ENCODE results near the gene MAGI1.

MAGI1 gene

GRCh38 chr3:65819896-65820295, 218.8 kb downstream of the MAGI1 start:
- H3K27ac ChIP-seq (replicated peaks), result no peak overlapping the region
- no peaks in the 10 kb centered on the region for H3K27me3 ChIP-seq (ENCODE audit: insufficient read depth, poor library complexity, severe bottlenecking)
- H3K4me3 ChIP-seq (replicated peaks; ENCODE audit: insufficient read depth, low read length), result no peak overlapping the region
- DNase-seq (ENCODE audit: low read depth in 1 of 2, low spot score in 1 of 2), result no peak
- TF ChIP-seq SPI1 (IDR thresholded peaks at IDR 0.05; ENCODE audit: borderline replicate concordance, low read depth) (no peak), REST (IDR thresholded peaks at IDR 0.05; ENCODE audit: insufficient replicate concordance, low read depth) (no peak), GABPA (IDR thresholded peaks at IDR 0.05; ENCODE audit: low read depth) (no peak), POLR2AphosphoS5 (IDR thresholded peaks at IDR 0.05; ENCODE audit: low read depth) (no peak), CTCF (IDR thresholded peaks at IDR 0.05; ENCODE audit: insufficient read depth, low read length) (no peak)

- DNase-seq (ENCODE audit: low read depth in 1 of 2, low spot score in 1 of 2), result no peak
- Histone ChIP-seq H3K4me3 (replicated peaks; ENCODE audit: insufficient read depth, low read length) (no peak overlapping the region), H3K27ac (replicated peaks) (no peak overlapping the region), H3K27me3 (ENCODE audit: insufficient read depth, poor library complexity, severe bottlenecking) (no peaks in the 10 kb centered on the region)
- TF ChIP-seq GABPA (IDR thresholded peaks at IDR 0.05; ENCODE audit: low read depth), result no peak
These were observed 221.1 kb downstream of the MAGI1 start for GRCh38 chr3:65817553-65818126.

GRCh38 chr3:65816208-65816607, 222.5 kb downstream of the MAGI1 start:
- TF ChIP-seq SPI1 (IDR thresholded peaks at IDR 0.05; ENCODE audit: borderline replicate concordance, low read depth) (no peak), POLR2AphosphoS5 (IDR thresholded peaks at IDR 0.05; ENCODE audit: low read depth) (no peak), GABPA (IDR thresholded peaks at IDR 0.05; ENCODE audit: low read depth) (no peak), CTCF (IDR thresholded peaks at IDR 0.05; ENCODE audit: insufficient read depth, low read length) (no peak), REST (IDR thresholded peaks at IDR 0.05; ENCODE audit: insufficient replicate concordance, low read depth) (no peak)

GRCh38 chr3:65814845-65815578, 223.7 kb downstream of the MAGI1 start:
- H3K4me3 ChIP-seq (replicated peaks; ENCODE audit: insufficient read depth, low read length), result no peak overlapping the region
- H3K27ac ChIP-seq (replicated peaks), result no peak overlapping the region
- TF ChIP-seq POLR2AphosphoS5 (IDR thresholded peaks at IDR 0.05; ENCODE audit: low read depth) (no peak), REST (IDR thresholded peaks at IDR 0.05; ENCODE audit: insufficient replicate concordance, low read depth) (no peak), GABPA (IDR thresholded peaks at IDR 0.05; ENCODE audit: low read depth) (no peak), SPI1 (IDR thresholded peaks at IDR 0.05; ENCODE audit: borderline replicate concordance, low read depth) (no peak), CTCF (IDR thresholded peaks at IDR 0.05; ENCODE audit: insufficient read depth, low read length) (no peak)
- no peaks in the 10 kb centered on the region for H3K27me3 ChIP-seq (ENCODE audit: insufficient read depth, poor library complexity, severe bottlenecking)
- DNase-seq (ENCODE audit: low read depth in 1 of 2, low spot score in 1 of 2), result no peak

More at GRCh38 chr3:65816208-65816607, 222.5 kb downstream of the MAGI1 start:
- no peaks in the 10 kb centered on the region for H3K27me3 ChIP-seq (ENCODE audit: insufficient read depth, poor library complexity, severe bottlenecking)
- DNase-seq (ENCODE audit: low read depth in 1 of 2, low spot score in 1 of 2), result no peak
- H3K4me3 ChIP-seq (replicated peaks; ENCODE audit: insufficient read depth, low read length), result no peak overlapping the region
- H3K27ac ChIP-seq (replicated peaks), result no peak overlapping the region

Measured in HL-60 (cell line).